ENCODE results near the gene PHACTR1. TPM values are rescaled to one million over a fixed set of nuclear protein-coding genes. Genes with fewer than 3 reads are reported as not detected.

Gene PHACTR1
- total RNA-seq, 1 experiment from 2014 or later, result 2.6 TPM

DNA sequence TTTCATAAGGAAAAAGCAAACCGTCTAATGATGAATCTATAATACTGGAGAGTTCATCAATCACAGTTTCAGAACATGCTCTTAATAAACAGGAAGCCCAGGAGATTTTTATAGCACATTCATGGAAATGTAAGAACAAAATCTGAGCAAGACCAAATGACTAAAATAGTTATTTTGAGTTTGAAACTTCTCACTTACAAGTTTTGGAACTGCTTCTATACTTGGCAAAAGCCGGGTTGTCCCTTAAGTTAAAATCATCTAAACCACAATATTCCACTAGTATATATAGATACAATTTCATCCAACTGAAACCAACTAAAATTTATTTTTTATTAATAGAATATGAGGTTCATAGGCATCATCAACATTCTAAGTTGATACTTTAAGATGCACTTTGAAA is 268.2 kb downstream of the PHACTR1 start:
- Histone ChIP-seq H3K4me1 (ENCODE audit: insufficient read depth, low read length, poor library complexity, severe bottlenecking) (no peaks in the 10 kb centered on the region), H3K9me3 (ENCODE audit: low read depth, low read length, poor library complexity, severe bottlenecking) (no peaks in the 10 kb centered on the region), H3K4me3 (ENCODE audit: low read depth, low read length, poor library complexity, severe bottlenecking) (no peak overlapping the region), H3K27ac (ENCODE audit: low read depth, low read length, poor library complexity, severe bottlenecking) (no peak overlapping the region), H3K36me3 (ENCODE audit: insufficient read depth, low read length, poor library complexity, severe bottlenecking) (no peaks in the 10 kb centered on the region), H3K27me3 (replicated peaks; ENCODE audit: insufficient read depth, low read depth, low read length, poor library complexity) (no peaks in the 10 kb centered on the region)
- no peak for DNase-seq (ENCODE audit: low spot score)
- POLR2A ChIA-PET (ENCODE audit: low non-redundant PET), result no interaction called here
- BruUV-seq (replicated peaks), result no TSS peak
- CTCF ChIA-PET, result no interaction called here
- intact Hi-C loops (cut with micrococcal nuclease; ENCODE audit: unreplicated experiment), result no loop called here
- no peak for TF ChIP-seq EZH2 (IDR thresholded peaks at IDR 0.05; ENCODE audit: borderline replicate concordance, low read depth, low read length, poor library complexity, severe bottlenecking)
- TF ChIP-seq, protein P1, sequence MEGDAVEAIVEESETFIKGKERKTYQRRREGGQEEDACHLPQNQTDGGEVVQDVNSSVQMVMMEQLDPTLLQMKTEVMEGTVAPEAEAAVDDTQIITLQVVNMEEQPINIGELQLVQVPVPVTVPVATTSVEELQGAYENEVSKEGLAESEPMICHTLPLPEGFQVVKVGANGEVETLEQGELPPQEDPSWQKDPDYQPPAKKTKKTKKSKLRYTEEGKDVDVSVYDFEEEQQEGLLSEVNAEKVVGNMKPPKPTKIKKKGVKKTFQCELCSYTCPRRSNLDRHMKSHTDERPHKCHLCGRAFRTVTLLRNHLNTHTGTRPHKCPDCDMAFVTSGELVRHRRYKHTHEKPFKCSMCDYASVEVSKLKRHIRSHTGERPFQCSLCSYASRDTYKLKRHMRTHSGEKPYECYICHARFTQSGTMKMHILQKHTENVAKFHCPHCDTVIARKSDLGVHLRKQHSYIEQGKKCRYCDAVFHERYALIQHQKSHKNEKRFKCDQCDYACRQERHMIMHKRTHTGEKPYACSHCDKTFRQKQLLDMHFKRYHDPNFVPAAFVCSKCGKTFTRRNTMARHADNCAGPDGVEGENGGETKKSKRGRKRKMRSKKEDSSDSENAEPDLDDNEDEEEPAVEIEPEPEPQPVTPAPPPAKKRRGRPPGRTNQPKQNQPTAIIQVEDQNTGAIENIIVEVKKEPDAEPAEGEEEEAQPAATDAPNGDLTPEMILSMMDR (conservative IDR thresholded peaks at IDR 0.05; ENCODE audit: low read depth, low read length), result no peak

DNA sequence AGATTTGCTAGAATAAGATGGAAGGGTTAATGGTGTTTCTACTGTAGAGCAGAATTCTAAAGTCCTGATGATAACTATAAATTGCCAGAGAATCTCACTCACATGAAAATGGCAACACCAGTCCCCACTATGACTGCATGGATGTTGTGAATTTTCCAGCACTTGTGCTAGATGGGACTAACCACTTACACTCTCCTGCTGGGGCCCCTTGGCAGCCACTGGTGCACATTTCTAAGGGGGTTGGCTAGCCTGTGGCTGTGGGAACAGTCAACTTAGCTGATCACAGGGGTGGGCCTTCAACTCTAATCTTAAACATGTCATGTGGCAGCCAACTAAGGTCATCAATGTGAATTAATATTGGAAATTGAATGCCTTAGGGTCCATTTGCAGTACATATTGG is 271.2 kb downstream of the PHACTR1 start:
- BruUV-seq (replicated peaks), result no TSS peak
- intact Hi-C loops (cut with micrococcal nuclease; ENCODE audit: unreplicated experiment), result loop anchor here (2.0 kb wide), 1 partner anchor 31 kb away; no protein-coding TSS in a partner anchor
- no peak overlapping the region for H3K27ac ChIP-seq (ENCODE audit: low read depth, low read length, poor library complexity, severe bottlenecking)
- H3K4me1 ChIP-seq (ENCODE audit: insufficient read depth, low read length, poor library complexity, severe bottlenecking), result no peaks in the 10 kb centered on the region
- ChIA-PET POLR2A (ENCODE audit: low non-redundant PET) (no interaction called here), CTCF (no interaction called here)
- no peaks in the 10 kb centered on the region for H3K36me3 ChIP-seq (ENCODE audit: insufficient read depth, low read length, poor library complexity, severe bottlenecking)
- H3K27me3 ChIP-seq (replicated peaks; ENCODE audit: insufficient read depth, low read depth, low read length, poor library complexity), result no peaks in the 10 kb centered on the region
- H3K4me3 ChIP-seq (ENCODE audit: low read depth, low read length, poor library complexity, severe bottlenecking), result no peak overlapping the region
- TF ChIP-seq, protein P1 (conservative IDR thresholded peaks at IDR 0.05; ENCODE audit: low read depth, low read length), result no peak
- TF ChIP-seq EZH2 (IDR thresholded peaks at IDR 0.05; ENCODE audit: borderline replicate concordance, low read depth, low read length, poor library complexity, severe bottlenecking), result no peak
- H3K9me3 ChIP-seq (ENCODE audit: low read depth, low read length, poor library complexity, severe bottlenecking), result no peaks in the 10 kb centered on the region
- DNase-seq (ENCODE audit: low spot score), result no peak

DNA sequence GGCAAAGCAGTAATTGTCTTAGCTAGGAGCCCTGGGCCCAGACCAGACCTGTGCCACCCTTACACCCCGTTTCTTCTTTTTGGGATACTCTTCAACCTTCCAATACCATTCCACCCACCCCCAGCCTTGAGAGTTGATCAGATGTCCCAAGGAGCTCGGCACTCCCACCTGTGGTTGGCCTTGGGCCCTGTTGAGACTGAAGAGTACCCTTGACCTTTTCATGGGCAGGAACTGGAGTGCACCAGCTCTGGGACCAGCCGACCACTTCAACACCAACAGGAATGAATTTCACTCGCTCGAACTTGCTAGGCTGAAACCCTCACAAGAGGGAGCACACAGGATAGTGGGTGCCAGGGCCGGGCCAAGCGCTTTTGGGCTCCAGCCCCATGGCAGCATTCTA is 273.6 kb downstream of the PHACTR1 start:
- no TSS peak for BruUV-seq (replicated peaks)
- Histone ChIP-seq H3K36me3 (ENCODE audit: insufficient read depth, low read length, poor library complexity, severe bottlenecking) (no peaks in the 10 kb centered on the region), H3K27me3 (replicated peaks; ENCODE audit: insufficient read depth, low read depth, low read length, poor library complexity) (no peaks in the 10 kb centered on the region), H3K9me3 (ENCODE audit: low read depth, low read length, poor library complexity, severe bottlenecking) (peaks cover 6% of the 10 kb centered on the region), H3K4me1 (ENCODE audit: insufficient read depth, low read length, poor library complexity, severe bottlenecking) (no peaks in the 10 kb centered on the region), H3K4me3 (ENCODE audit: low read depth, low read length, poor library complexity, severe bottlenecking) (no peak overlapping the region), H3K27ac (ENCODE audit: low read depth, low read length, poor library complexity, severe bottlenecking) (no peak overlapping the region)
- no peak for DNase-seq (ENCODE audit: low spot score)
- intact Hi-C loops (cut with micrococcal nuclease; ENCODE audit: unreplicated experiment), result no loop called here
- CTCF ChIA-PET, result no interaction called here
- POLR2A ChIA-PET (ENCODE audit: low non-redundant PET), result no interaction called here
- TF ChIP-seq EZH2 (IDR thresholded peaks at IDR 0.05; ENCODE audit: borderline replicate concordance, low read depth, low read length, poor library complexity, severe bottlenecking), result no peak
- TF ChIP-seq, protein P1 (conservative IDR thresholded peaks at IDR 0.05; ENCODE audit: low read depth, low read length), result no peak
